Kidney (tissue), 14 donors: ENCODE measurements around the gene CCDC15. TPM values are rescaled to one million over a fixed set of nuclear protein-coding genes. Genes with fewer than 3 reads are reported as not detected.

ENCODE experiments used
- DNase-seq, 5 donors: peaks; one replicate each; pipeline ENCODE4 v3.0.0-alpha.2; 2013 to 2020
- FAIRE-seq: peaks from 2 replicates; lab custom pipeline; 2012; peaks lifted over from hg19 to GRCh38; lab: Jason Lieb, UNC
- H3K27ac ChIP-seq, 2 donors: one replicate each; pipeline ENCODE4 v1.7.0; 2013; ENCODE audit warnings: low read depth in 2 of 2, low read length in 2 of 2, inconsistent platforms in 1 of 2
- H3K27me3 ChIP-seq: one replicate; pipeline ENCODE4 v1.7.1; 2013; ENCODE audit warnings: low read length, inconsistent platforms; ENCODE audit not compliant: control insufficient read depth, insufficient read depth
- H3K36me3 ChIP-seq, 3 donors: one replicate each; pipeline versions ENCODE4 v1.7.0 to v1.7.1; 2013; ENCODE audit warnings: low read length in 3 of 3, control low read depth in 1 of 3, inconsistent platforms in 1 of 3; ENCODE audit not compliant: insufficient read depth in 3 of 3, control insufficient read depth in 2 of 3
- H3K4me1 ChIP-seq, 3 donors: one replicate each; pipeline versions ENCODE4 v1.7.0 to v1.7.1; 2013; ENCODE audit warnings: low read length in 3 of 3, inconsistent platforms in 1 of 3, low read depth in 1 of 3; ENCODE audit not compliant: control insufficient read depth in 2 of 3, insufficient read depth in 2 of 3
- H3K4me3 ChIP-seq, 3 donors: one replicate each; pipeline versions ENCODE4 v1.7.0 to v1.8.1; 2013; ENCODE audit warnings: low read length in 3 of 3, control low read depth in 1 of 3, inconsistent platforms in 1 of 3
- H3K9ac ChIP-seq, 3 donors: one replicate each; pipeline versions ENCODE4 v1.7.0 to v1.7.1; 2013; ENCODE audit warnings: low read length in 3 of 3, control low read depth in 1 of 3, inconsistent platforms in 1 of 3
- H3K9me3 ChIP-seq, 3 donors: one replicate each; pipeline versions ENCODE4 v1.7.0 to v1.7.1; 2013; ENCODE audit warnings: low read length in 3 of 3, control low read depth in 1 of 3, inconsistent platforms in 1 of 3; ENCODE audit not compliant: control insufficient read depth in 2 of 3, insufficient read depth in 1 of 3
- CTCF ChIP-seq: IDR thresholded peaks from 3 replicates; pipeline ENCODE4 v1.5.1; 2012; ENCODE audit warnings: mild to moderate bottlenecking, moderate library complexity, borderline replicate concordance; ENCODE audit not compliant: insufficient read depth; ENCODE audit errors: extremely low read depth
- intact Hi-C: fragments of 100-400 bp; cut with DNase I; formaldehyde crosslinking; loops from one replicate; pipeline ENCODE4 v1.11.1; 2022
- polyA plus RNA-seq: library from polyadenylated mRNA; stranded (reverse); fragments of 350-450 nt; fragmentation: Illumina TruSeq; extraction: RNeasy Lipid Tissue Mini Kit (QIAGEN cat#74804); gene quantifications from one replicate; pipeline ENCODE4 v1.2.3, GENCODE V29; 2014; ENCODE audit warnings: low read depth, low replicate concordance; ENCODE audit not compliant: insufficient read depth
- total RNA-seq: library from RNA; stranded (reverse); fragmentation: NEBNext Ultra II Directional; extraction: Animal tissue kit (Norgen Biotek cat#: 25700); gene quantifications from one replicate; pipeline ENCODE4 v1.2.1, GENCODE V29; 2021
- donor health status: control.
- donor health status: control.
- donor health status: control.
- donor health status: control.
- donor health status: control.
- donor health status: DM: yes; HTN: yes; CAD: no.
- donor health status: Normal renal cell carcinoma (clear cell type).

The CCDC15 gene
- total and polyA plus RNA-seq, 2 donors from 2014 or later: 0.22 to 1.5 TPM

- H3K27me3 ChIP-seq: no peaks in the 10 kb centered on the region
- no peak overlapping the region for H3K9ac ChIP-seq
- H3K27ac ChIP-seq: no peak overlapping the region
- no peak for TF ChIP-seq CTCF
- H3K36me3 ChIP-seq: no peaks in the 10 kb centered on the region
- DNase-seq (no peak), FAIRE-seq (no peak)
- intact Hi-C loops: no loop called here
- no peaks in the 10 kb centered on the region for H3K9me3 ChIP-seq
- no peak overlapping the region for H3K4me3 ChIP-seq
- no peaks in the 10 kb centered on the region for H3K4me1 ChIP-seq
These were observed 126.5 kb downstream of the CCDC15 start for GRCh38 chr11:125080531-125080911.

- Histone ChIP-seq H3K36me3 (no peaks in the 10 kb centered on the region), H3K9ac (no peak overlapping the region), H3K9me3 (no peaks in the 10 kb centered on the region), H3K4me1 (no peaks in the 10 kb centered on the region), H3K27ac (no peak overlapping the region), H3K27me3 (no peaks in the 10 kb centered on the region), H3K4me3 (no peak overlapping the region)
- FAIRE-seq (no peak), DNase-seq (no peak)
- intact Hi-C loops: no loop called here
- no peak for TF ChIP-seq CTCF
These were observed 127.2 kb downstream of the CCDC15 start for GRCh38 chr11:125081098-125081798.

GRCh38 chr11:125082040-125082439, 128.0 kb downstream of the CCDC15 start:
- Histone ChIP-seq H3K9me3 (no peaks in the 10 kb centered on the region), H3K27me3 (no peaks in the 10 kb centered on the region), H3K36me3 (no peaks in the 10 kb centered on the region), H3K4me3 (no peak overlapping the region), H3K9ac (no peak overlapping the region), H3K4me1 (no peaks in the 10 kb centered on the region), H3K27ac (no peak overlapping the region)
- FAIRE-seq (no peak), DNase-seq (no peak)
- TF ChIP-seq CTCF: no peak
- intact Hi-C loops: no loop called here
